Measurements from ENCODE around the gene APEH. TPM values are rescaled to one million over a fixed set of nuclear protein-coding genes. Genes with fewer than 3 reads are reported as not detected.
A peak's percentile ranks its signal among the peaks of the same experiment; 100 is the strongest.

Gene APEH
- total RNA-seq, 6 donors from 2014 or later = 54.7 to 104 (median 92.8) TPM

- Histone ChIP-seq H3K36me3 (peaks cover 4 to 26% (median 10%) of the 10 kb centered on the region in 4 donors), H3K27ac (no peak overlapping the region), H3K27me3 (no peaks in the 10 kb centered on the region), H3K9me3 (no peaks in the 10 kb centered on the region), H3K4me1 (peaks cover 10 to 22% (median 14%) of the 10 kb centered on the region in 4 donors), H3K4me3 (no peak overlapping the region)
- WGBS, 2 donors = 78 to 90% methylated on average over 4 to 13 of the region's 13 CpGs
- DNase-seq (peak in 1 of 2 donors; percentile 60), ATAC-seq (ENCODE audit: low FRiP score in 2 of 2) (no peak)
- TF ChIP-seq POLR2AphosphoS5 (IDR thresholded peaks at IDR 0.05) = no peak
- no peak for TF ChIP-seq POLR2A (IDR thresholded peaks at IDR 0.05)
- no peak for TF ChIP-seq EP300 (IDR thresholded peaks at IDR 0.05)
- TF ChIP-seq CTCF (IDR thresholded peaks at IDR 0.05) = no peak
Observed at GRCh38 chr3:49714728-49715550, 40.8 kb downstream of the APEH start.

GRCh38 chr3:49715611-49716121 lies 41.5 kb downstream of the APEH start:
- Histone ChIP-seq H3K27ac (no peak overlapping the region), H3K9me3 (no peaks in the 10 kb centered on the region), H3K27me3 (no peaks in the 10 kb centered on the region), H3K4me3 (no peak overlapping the region), H3K36me3 (peaks cover 4 to 30% (median 10%) of the 10 kb centered on the region in 4 donors), H3K4me1 (peaks cover 11 to 25% (median 16%) of the 10 kb centered on the region in 4 donors)
- TF ChIP-seq POLR2AphosphoS5 (IDR thresholded peaks at IDR 0.05) = no peak
- no peak for TF ChIP-seq POLR2A (IDR thresholded peaks at IDR 0.05)
- TF ChIP-seq CTCF (IDR thresholded peaks at IDR 0.05) = no peak
- TF ChIP-seq EP300 (IDR thresholded peaks at IDR 0.05) = no peak
- 92 to 100% methylated on average over 1 to 13 of the region's 13 CpGs for WGBS, 2 donors
- DNase-seq (peak in 1 of 2 donors; percentile 46), ATAC-seq (ENCODE audit: low FRiP score in 2 of 2) (no peak)

- H3K27ac ChIP-seq = no peak overlapping the region
- H3K27me3 ChIP-seq = no peaks in the 10 kb centered on the region
- H3K4me1 ChIP-seq = peaks cover 11 to 29% (median 16%) of the 10 kb centered on the region in 4 donors
- no peak overlapping the region for H3K4me3 ChIP-seq
- DNase-seq (peak in 1 of 2 donors; percentile 29), ATAC-seq (ENCODE audit: low FRiP score in 2 of 2) (no peak)
- no peaks in the 10 kb centered on the region for H3K9me3 ChIP-seq
- H3K36me3 ChIP-seq = peaks cover 4 to 34% (median 12%) of the 10 kb centered on the region in 4 donors
- 90 to 91% methylated on average over 2 to 7 of the region's 7 CpGs for WGBS, 2 donors
- TF ChIP-seq POLR2AphosphoS5 (IDR thresholded peaks at IDR 0.05) (no peak), POLR2A (IDR thresholded peaks at IDR 0.05) (no peak), EP300 (IDR thresholded peaks at IDR 0.05) (no peak)
Observed at GRCh38 chr3:49716169-49716568, 42.0 kb downstream of the APEH start.

- Histone ChIP-seq H3K36me3 (peaks cover 4 to 37% (median 16%) of the 10 kb centered on the region in 4 donors), H3K27ac (no peak overlapping the region), H3K4me1 (peaks cover 11 to 29% (median 16%) of the 10 kb centered on the region in 4 donors), H3K4me3 (no peak overlapping the region), H3K9me3 (no peaks in the 10 kb centered on the region), H3K27me3 (no peaks in the 10 kb centered on the region)
- TF ChIP-seq POLR2A (IDR thresholded peaks at IDR 0.05) = no peak
- TF ChIP-seq CTCF (IDR thresholded peaks at IDR 0.05) = no peak
- TF ChIP-seq EP300 (IDR thresholded peaks at IDR 0.05) = no peak
- no peak for TF ChIP-seq POLR2AphosphoS5 (IDR thresholded peaks at IDR 0.05)
- peak in 1 of 2 donors; percentile 78 for DNase-seq
- no peak for ATAC-seq (ENCODE audit: low FRiP score in 2 of 2)
- WGBS, 2 donors = 75 to 93% methylated on average over 1 to 16 of the region's 16 CpGs
Observed at GRCh38 chr3:49716691-49717210, 42.6 kb downstream of the APEH start.

All from upper lobe of left lung (tissue), 6 donors.